ENCODE data around the gene NTPCR.

The NTPCR gene

DNA sequence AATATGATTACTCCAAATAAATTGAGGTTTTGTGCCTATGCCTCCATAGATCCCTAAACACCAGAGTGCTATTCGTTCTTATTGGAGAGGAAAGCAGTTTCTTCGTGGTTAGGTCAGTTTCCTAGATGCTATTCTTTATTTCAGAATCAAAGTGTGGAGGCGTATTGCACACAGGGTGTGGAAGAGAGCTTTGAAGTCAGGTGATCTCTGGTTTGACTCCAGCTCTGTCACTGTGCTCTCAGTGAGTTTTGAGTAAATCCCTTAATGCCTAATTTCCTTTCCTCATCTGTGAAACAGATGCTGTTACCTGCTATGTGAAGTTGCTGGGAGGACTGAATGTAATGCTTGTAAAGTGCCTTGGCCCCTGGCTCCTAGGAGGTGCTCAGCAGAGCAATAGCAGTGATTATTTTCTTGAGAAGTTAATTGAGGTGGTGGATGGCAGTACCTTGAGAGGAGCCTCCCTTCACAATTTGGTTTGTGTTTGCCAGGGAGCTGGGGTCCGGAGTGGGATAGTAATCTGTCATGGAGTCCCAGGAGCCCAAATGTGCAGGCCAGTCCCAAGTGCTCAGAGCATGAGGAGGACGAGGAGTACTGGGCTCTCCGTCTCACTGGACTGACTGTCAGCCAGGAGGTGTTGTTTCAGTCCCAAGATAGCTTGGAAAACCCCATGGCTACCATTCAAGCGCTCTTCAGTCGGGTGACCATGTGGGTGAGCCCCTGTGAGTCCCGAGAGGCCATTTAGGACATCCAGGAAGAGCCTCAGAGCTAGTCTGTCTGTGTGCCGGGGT is 14.9 kb downstream of the NTPCR start:
- DNase-seq (no peak), ATAC-seq (peak; percentile 40)
- Mint-ChIP-seq H3K36me3 (ENCODE audit: low read depth) (peaks cover 31% of the 10 kb centered on the region), H3K9me3 (no peaks in the 10 kb centered on the region), H3K4me3 (no peak overlapping the region), H3K27me3 (no peaks in the 10 kb centered on the region), H3K4me1 (peaks cover 35% of the 10 kb centered on the region), H3K27ac (no peak overlapping the region)

DNA sequence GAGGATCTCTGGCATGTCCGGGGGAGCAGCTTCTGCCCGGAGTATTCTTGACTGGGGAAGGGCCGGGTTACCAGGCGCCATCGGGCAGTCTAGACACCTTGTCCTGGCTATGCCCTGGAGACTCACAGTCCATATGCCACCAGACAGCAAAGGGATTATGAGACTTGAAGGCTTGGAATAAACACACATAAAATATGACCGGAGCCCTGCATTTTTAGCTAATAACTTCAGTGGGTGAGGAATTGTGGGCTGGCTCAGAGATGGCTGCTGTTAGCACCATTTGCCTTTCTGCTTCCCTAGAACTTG is 15.5 kb downstream of the NTPCR start:
- Mint-ChIP-seq H3K36me3 (ENCODE audit: low read depth) (peaks cover 32% of the 10 kb centered on the region), H3K9me3 (no peaks in the 10 kb centered on the region), H3K27me3 (no peaks in the 10 kb centered on the region), H3K27ac (no peak overlapping the region), H3K4me3 (no peak overlapping the region), H3K4me1 (peaks cover 35% of the 10 kb centered on the region)
- DNase-seq (no peak), ATAC-seq (no peak)

DNA sequence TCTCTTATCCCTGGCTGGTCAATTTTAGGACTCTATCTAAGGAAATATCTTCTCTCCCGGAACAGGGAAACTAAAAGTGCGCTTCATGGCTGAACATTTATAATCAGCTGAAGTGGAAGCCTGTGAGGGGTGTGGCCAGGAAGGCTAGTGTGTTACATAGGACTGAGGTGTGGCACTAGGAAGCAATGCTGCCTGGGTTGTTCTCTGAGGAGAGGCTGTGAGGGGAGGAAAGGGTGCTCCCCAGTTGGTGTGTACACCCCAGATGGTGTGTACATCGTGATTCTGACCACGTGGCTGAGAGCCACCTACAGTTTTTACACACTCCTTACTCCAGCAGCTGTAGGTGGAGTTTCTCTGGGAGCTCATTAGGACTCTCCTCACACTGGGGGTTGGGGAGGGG is 16.3 kb downstream of the NTPCR start:
- ATAC-seq = no peak
- no peak overlapping the region for H3K27ac Mint-ChIP-seq
- H3K27me3 Mint-ChIP-seq = no peaks in the 10 kb centered on the region
- no peak overlapping the region for H3K4me3 Mint-ChIP-seq
- H3K36me3 Mint-ChIP-seq (ENCODE audit: low read depth) = peaks cover 35% of the 10 kb centered on the region
- no peak for DNase-seq
- peaks cover 3% of the 10 kb centered on the region for H3K9me3 Mint-ChIP-seq
- H3K4me1 Mint-ChIP-seq = peaks cover 35% of the 10 kb centered on the region

DNA sequence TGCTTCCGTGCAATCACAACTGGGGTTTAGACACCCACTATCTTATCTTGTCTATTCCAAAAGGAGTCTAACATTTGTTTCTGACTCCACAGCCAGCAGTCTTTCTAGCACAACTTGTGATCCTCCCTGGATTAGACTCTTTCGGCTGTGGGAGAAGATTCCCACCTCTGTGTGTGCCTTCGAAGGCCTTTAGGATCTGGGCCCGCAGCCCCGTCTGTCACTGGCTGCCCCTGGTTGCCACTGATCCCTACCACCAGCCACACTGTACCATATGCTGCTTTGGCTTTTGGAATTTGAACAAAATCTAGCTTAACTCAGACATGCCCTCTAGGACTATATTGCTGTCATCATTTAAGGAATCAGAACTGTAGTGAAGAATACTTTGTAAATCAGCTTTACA is 18.0 kb downstream of the NTPCR start:
- no peak for DNase-seq
- Mint-ChIP-seq H3K27ac (no peak overlapping the region), H3K36me3 (ENCODE audit: low read depth) (peaks cover 48% of the 10 kb centered on the region), H3K9me3 (peaks cover 14% of the 10 kb centered on the region), H3K27me3 (no peaks in the 10 kb centered on the region), H3K4me3 (no peak overlapping the region), H3K4me1 (peaks cover 23% of the 10 kb centered on the region)
- ATAC-seq = no peak

DNA sequence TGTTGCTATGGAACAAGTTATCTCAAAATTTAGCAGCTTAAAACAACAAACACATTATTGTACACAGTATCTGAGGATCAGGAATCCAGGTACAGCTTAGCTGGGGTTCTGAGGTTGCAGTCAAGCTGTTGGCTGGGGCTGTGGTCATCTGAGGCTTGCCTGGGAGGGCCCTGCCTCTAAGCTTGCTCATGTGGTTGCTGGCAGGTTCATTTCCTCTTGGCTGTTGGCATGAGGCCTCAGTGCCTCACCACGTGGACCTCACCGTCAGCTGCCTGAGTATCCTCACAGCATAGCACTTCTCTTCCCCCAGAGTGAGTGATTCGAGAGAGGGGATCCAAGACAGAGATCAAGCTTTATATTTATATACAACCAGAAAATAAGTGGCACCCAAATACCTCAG is 18.6 kb downstream of the NTPCR start:
- ATAC-seq (peak; percentile 48), DNase-seq (no peak)
- H3K36me3 Mint-ChIP-seq (ENCODE audit: low read depth) = peaks cover 53% of the 10 kb centered on the region
- H3K4me1 Mint-ChIP-seq = peaks cover 20% of the 10 kb centered on the region
- no peak overlapping the region for H3K4me3 Mint-ChIP-seq
- peaks cover 20% of the 10 kb centered on the region for H3K9me3 Mint-ChIP-seq
- peak overlapping the region; percentile 36 for H3K27ac Mint-ChIP-seq
- no peaks in the 10 kb centered on the region for H3K27me3 Mint-ChIP-seq

DNA sequence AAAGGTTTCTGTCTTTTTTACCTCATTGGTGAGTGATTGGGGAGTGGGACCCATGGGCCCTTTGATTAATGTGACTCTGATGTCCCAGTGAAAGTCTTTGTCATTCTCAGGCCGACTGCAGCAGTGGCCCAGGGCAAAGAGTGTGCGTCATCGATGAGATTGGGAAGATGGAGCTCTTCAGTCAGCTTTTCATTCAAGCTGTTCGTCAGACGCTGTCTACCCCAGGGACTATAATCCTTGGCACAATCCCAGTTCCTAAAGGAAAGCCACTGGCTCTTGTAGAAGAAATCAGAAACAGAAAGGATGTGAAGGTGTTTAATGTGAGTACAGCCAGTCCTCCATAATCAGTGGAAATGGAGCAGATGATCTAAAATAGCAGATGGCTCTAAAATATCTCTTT is 19.4 kb downstream of the NTPCR start:
- Mint-ChIP-seq H3K9me3 (peaks cover 24% of the 10 kb centered on the region), H3K36me3 (ENCODE audit: low read depth) (peaks cover 56% of the 10 kb centered on the region), H3K27ac (no peak overlapping the region), H3K27me3 (no peaks in the 10 kb centered on the region), H3K4me3 (no peak overlapping the region), H3K4me1 (peaks cover 16% of the 10 kb centered on the region)
- ATAC-seq (no peak), DNase-seq (no peak)

DNA sequence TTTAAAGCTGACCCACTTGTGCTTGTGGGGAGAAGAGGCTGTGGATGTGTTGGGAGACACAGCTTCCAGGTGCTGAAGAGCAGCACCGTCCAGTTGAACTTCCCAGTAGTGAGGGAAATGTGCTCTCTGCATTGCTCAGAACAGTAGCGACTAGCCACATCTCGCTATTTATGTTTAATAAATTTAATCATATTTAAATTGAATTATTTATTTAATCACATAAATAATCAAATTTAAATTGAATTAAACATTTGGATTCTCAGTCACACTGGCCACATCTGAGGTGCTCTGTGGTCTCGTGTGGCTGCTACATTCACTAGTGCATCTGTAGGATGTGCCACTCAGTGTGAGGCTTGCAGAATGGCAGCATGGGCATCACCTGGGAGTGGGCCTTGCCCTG is 20.1 kb downstream of the NTPCR start:
- Mint-ChIP-seq H3K4me1 (peaks cover 9% of the 10 kb centered on the region), H3K27me3 (no peaks in the 10 kb centered on the region), H3K36me3 (ENCODE audit: low read depth) (peaks cover 60% of the 10 kb centered on the region), H3K9me3 (peaks cover 24% of the 10 kb centered on the region), H3K27ac (no peak overlapping the region), H3K4me3 (no peak overlapping the region)
- ATAC-seq (no peak), DNase-seq (no peak)

DNA sequence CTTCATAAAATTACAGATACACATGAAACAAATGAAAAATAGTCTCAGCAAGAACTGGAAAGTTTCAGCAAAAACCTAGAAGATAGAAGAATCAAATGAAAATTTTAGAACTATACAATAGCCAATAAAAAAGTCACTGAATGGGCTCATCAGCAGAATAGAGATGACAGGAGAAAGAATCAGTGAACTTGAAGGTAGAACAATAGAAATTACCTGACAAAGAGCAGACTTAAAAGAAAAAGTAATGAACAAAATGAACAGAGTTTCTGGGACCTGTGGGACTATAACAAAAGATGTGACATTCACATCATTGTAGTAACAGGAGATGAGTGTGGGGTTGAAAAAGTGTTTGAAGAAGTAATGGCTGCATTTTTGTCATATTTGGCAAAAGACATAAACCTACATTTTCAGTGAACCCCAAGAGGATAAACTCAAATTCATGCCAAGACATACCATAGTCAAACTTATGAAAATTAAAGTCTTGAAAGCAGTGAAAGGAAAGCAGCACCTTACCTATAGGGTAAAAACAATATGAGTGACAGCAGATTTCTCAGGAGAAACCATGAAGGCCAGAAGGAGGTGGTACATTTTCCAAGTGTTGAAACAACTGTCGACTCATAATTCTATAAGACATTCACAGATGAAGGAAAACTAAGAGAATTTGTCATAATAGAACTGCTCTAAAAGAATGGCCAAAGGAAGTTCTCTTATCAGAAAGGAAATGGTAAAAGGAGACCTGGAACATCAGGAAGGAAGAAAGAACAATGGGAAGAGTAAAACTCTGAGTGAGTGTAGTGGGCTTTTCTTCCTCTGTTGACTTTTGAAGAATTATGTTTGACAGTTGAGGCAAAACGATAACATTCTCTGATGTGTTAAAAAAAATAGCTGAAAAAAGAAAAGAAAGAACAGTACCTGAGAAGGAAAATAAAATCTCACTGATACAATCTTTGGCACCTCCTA is 23.5 kb downstream of the NTPCR start:
- H3K36me3 Mint-ChIP-seq (ENCODE audit: low read depth) = peaks cover 66% of the 10 kb centered on the region
- no peak for DNase-seq
- peaks cover 19% of the 10 kb centered on the region for H3K4me1 Mint-ChIP-seq
- no peaks in the 10 kb centered on the region for H3K27me3 Mint-ChIP-seq
- H3K27ac Mint-ChIP-seq = no peak overlapping the region
- ATAC-seq = no peak
- H3K4me3 Mint-ChIP-seq = no peak overlapping the region
- peaks cover 24% of the 10 kb centered on the region for H3K9me3 Mint-ChIP-seq

DNA sequence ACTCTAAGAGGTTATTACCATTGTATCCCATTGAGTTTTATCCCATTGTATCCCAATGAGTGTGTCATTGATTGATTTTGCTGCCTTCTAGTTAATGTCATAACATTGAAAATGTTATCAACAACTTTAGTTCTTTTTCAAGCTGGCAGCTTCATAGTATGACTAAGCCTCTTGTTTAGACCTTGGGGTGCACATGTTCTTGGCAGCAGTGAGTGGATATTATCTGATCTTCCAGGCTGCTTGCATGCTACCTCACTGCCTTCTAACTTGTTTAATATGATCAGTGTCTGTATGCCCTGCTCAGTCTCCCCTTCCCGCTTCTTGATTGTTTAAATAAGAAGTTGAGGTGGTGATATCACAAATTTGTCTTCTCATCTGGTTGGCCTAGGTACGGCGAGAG is 24.6 kb downstream of the NTPCR start:
- H3K36me3 Mint-ChIP-seq (ENCODE audit: low read depth) = peaks cover 62% of the 10 kb centered on the region
- no peak for DNase-seq
- H3K9me3 Mint-ChIP-seq = peaks cover 24% of the 10 kb centered on the region
- H3K27me3 Mint-ChIP-seq = no peaks in the 10 kb centered on the region
- H3K4me1 Mint-ChIP-seq = peaks cover 16% of the 10 kb centered on the region
- H3K27ac Mint-ChIP-seq = no peak overlapping the region
- no peak overlapping the region for H3K4me3 Mint-ChIP-seq
- no peak for ATAC-seq

DNA sequence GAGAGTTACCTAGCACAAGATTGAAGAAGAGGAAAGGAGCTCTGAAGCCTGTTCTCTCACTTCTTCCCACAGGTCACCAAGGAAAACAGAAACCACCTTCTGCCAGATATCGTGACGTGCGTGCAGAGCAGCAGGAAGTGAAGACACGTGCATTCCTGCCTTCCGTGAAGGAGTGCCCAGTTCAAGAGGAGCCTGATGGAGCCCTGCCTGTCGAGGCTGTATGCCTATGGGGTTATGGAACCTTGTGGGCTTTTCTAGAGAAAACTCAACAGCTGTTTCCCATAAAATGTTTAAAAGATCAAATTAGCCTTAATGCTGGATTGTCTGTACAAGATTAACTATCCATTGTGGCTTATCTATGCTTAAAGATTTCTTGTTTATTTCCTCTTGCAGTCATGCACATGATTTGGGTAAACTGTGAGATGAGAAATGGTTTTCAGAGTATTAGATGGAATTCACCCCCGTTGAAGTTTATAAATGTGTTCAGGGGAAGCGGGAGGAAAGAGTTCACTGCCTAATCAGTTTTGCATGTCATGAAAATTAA is 27.8 kb downstream of the NTPCR start:
- Mint-ChIP-seq H3K4me3 (no peak overlapping the region), H3K9me3 (peaks cover 12% of the 10 kb centered on the region), H3K36me3 (ENCODE audit: low read depth) (peaks cover 36% of the 10 kb centered on the region), H3K4me1 (peaks cover 16% of the 10 kb centered on the region), H3K27me3 (no peaks in the 10 kb centered on the region), H3K27ac (peak overlapping the region; percentile 59)
- DNase-seq (no peak), ATAC-seq (peak; percentile 49)

DNA sequence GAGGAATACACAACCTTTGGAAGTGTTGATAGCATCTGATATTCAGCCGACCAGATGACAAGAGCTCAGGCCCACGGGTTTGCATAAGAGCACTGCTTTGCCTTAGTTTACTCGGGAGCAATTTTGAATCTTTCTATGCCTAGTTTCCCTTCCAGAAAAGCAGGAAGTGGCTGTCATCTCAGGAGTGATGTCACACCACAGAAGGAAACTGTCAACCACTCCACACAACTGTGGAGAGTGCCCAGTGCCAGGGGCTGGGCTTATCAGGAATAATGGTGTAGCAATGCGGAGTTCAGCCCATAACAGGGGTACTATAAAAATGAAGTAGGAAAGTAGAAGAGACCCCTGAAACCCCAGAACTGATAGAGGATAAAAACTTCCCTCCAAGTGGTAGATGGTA is 28.4 kb downstream of the NTPCR start:
- H3K9me3 Mint-ChIP-seq = peaks cover 5% of the 10 kb centered on the region
- ATAC-seq = no peak
- H3K27me3 Mint-ChIP-seq = no peaks in the 10 kb centered on the region

DNA sequence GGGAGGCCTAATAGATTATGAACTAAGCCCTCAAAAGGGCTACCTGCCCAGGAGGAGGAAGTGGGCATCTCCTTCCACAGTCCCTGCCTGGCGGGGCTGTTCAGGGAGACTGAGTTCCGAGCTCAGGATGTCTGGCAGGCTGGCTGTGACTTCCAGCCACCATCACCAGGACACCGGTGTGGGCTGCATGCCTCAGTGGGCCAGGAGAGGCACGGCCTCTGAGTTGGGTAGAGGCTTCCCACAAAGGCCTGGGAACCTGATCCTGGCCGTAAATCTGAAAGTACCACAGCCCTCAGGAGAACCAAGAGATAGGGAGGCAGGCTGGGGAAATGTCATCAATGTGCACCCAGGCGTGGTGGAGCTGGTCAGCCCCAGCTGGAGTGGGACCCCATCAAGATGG is 29.1 kb downstream of the NTPCR start:
- no peaks in the 10 kb centered on the region for H3K9me3 Mint-ChIP-seq
- H3K27ac Mint-ChIP-seq = no peak overlapping the region
- peaks cover 25% of the 10 kb centered on the region for H3K36me3 Mint-ChIP-seq (ENCODE audit: low read depth)
- no peak overlapping the region for H3K4me3 Mint-ChIP-seq
- ATAC-seq (no peak), DNase-seq (no peak)
- H3K4me1 Mint-ChIP-seq = peaks cover 16% of the 10 kb centered on the region
- no peaks in the 10 kb centered on the region for H3K27me3 Mint-ChIP-seq

More for the DNA sequence above, 28.4 kb downstream of the NTPCR start:
- Mint-ChIP-seq H3K4me3 (no peak overlapping the region), H3K27ac (peak overlapping the region; percentile 50), H3K4me1 (peaks cover 16% of the 10 kb centered on the region), H3K36me3 (ENCODE audit: low read depth) (peaks cover 31% of the 10 kb centered on the region)
- no peak for DNase-seq

DNA sequence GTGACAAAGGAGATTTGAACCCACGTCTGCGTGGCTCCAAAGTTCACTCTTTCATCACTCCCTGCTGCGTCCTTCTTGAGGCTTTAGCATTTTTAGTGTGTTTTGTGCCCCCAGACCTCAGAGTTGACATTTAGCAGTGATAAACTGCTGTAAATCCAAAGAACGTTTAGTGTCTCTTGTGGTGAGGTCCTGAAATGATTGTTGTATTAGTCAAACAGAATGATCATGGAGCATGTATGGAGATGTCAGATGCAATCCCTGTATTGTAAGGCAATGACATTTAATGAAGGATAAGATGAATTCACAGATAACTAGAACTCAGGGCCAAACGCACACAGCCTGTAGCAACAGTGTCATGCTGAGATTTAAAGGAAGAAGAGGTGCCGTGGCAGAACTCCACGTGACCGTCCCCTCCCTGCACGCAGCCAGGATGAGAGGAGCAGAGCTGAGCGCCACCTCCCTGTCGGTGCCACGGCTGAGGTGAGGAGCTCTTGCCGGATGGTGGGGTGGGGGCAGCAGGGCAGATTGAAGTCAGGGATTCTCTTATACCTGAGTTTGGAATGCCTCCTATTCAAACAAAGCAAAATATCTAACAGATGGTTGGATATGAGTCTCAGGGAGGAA is 30.1 kb downstream of the NTPCR start:
- ATAC-seq (no peak), DNase-seq (no peak)
- Mint-ChIP-seq H3K27me3 (no peaks in the 10 kb centered on the region), H3K36me3 (ENCODE audit: low read depth) (peaks cover 19% of the 10 kb centered on the region), H3K27ac (no peak overlapping the region), H3K9me3 (no peaks in the 10 kb centered on the region), H3K4me1 (peaks cover 16% of the 10 kb centered on the region), H3K4me3 (no peak overlapping the region)

DNA sequence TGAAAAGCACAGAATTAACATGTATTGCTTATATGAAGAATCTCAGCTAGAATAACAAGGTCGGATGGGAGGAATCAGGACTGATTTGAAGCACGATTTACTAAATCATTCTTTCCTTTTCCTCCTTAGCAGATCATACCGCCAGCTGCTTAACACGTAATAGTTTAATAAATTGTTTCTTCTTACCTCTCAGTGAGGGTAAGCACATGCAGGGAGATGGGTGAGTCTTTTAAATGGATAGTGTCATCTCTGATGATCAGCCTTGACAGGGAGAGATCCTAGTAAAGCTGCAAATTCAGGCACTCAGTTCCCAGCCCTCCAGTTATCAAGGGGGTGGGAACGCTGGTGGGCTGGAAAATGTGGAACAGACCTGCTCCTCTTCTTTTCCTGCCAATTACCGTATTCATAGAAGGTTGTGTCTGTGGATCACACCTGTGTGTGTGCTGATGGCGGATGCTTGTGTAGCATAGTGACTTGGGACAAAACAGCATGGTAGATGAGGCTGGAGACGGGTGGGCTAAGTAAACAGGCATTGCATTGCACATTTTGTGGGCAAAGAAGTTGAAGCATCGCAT is 30.7 kb downstream of the NTPCR start:
- ATAC-seq = no peak
- Mint-ChIP-seq H3K36me3 (ENCODE audit: low read depth) (peaks cover 19% of the 10 kb centered on the region), H3K4me3 (no peak overlapping the region), H3K27me3 (no peaks in the 10 kb centered on the region), H3K9me3 (no peaks in the 10 kb centered on the region), H3K27ac (no peak overlapping the region), H3K4me1 (peaks cover 16% of the 10 kb centered on the region)
- no peak for DNase-seq
